HG03520 (cell line): ENCODE measurements around the gene ATXN1.
A peak's percentile ranks its signal among the peaks of the same experiment; 100 is the strongest.
"Not testable (repeated sequence)": the region's sequence is repeated elsewhere in the genome, so short reads cannot be mapped to it uniquely, and the experiment has no call there.

Experiments used
- ATAC-seq: cut with Tn5 transposase; IDR thresholded peaks from one replicate; pipeline ENCODE4 v1.9.1; 2021; ENCODE audit warnings: mild to moderate bottlenecking, moderate library complexity; ENCODE audit not compliant: unreplicated experiment

Gene ATXN1

GRCh38 chr6:16656451-16656850 lies 104.8 kb downstream of the ATXN1 start:
- no peak for ATAC-seq

GRCh38 chr6:16654701-16655100 lies 106.6 kb downstream of the ATXN1 start:
- no peak for ATAC-seq

- no peak for ATAC-seq
These were observed 108.0 kb downstream of the ATXN1 start for GRCh38 chr6:16653226-16653625.

GRCh38 chr6:16651871-16652270 lies 109.4 kb downstream of the ATXN1 start:
- peak; percentile 82 for ATAC-seq

GRCh38 chr6:16649890-16650289 lies 111.4 kb downstream of the ATXN1 start:
- ATAC-seq = no peak

- ATAC-seq = no peak
These were observed 112.0 kb downstream of the ATXN1 start for GRCh38 chr6:16649241-16649640.

GRCh38 chr6:16648003-16648402 lies 113.3 kb downstream of the ATXN1 start:
- ATAC-seq = no peak

GRCh38 chr6:16647422-16647821 lies 113.8 kb downstream of the ATXN1 start:
- no peak for ATAC-seq

- no peak for ATAC-seq
These were observed 116.6 kb downstream of the ATXN1 start for GRCh38 chr6:16644540-16645250.

- ATAC-seq = no peak
These were observed 121.4 kb downstream of the ATXN1 start for GRCh38 chr6:16639684-16640480.

- no peak for ATAC-seq
These were observed 123.6 kb downstream of the ATXN1 start for GRCh38 chr6:16637635-16638034.

GRCh38 chr6:16635810-16636602 lies 125.3 kb downstream of the ATXN1 start:
- no peak for ATAC-seq

GRCh38 chr6:16635291-16635809 lies 125.9 kb downstream of the ATXN1 start:
- ATAC-seq = no peak

- ATAC-seq = no peak
These were observed 126.4 kb downstream of the ATXN1 start for GRCh38 chr6:16634855-16635254.

- ATAC-seq = no peak
These were observed 127.3 kb downstream of the ATXN1 start for GRCh38 chr6:16633961-16634360.

GRCh38 chr6:16633465-16633864 lies 127.8 kb downstream of the ATXN1 start:
- ATAC-seq = no peak

- ATAC-seq = no peak
These were observed 129.2 kb downstream of the ATXN1 start for GRCh38 chr6:16632101-16632500.

- no peak for ATAC-seq
These were observed 131.1 kb downstream of the ATXN1 start for GRCh38 chr6:16630026-16630643.

- ATAC-seq = not testable (repeated sequence)
These were observed 132.7 kb downstream of the ATXN1 start for GRCh38 chr6:16628580-16628979.

GRCh38 chr6:16626650-16627049 lies 134.6 kb downstream of the ATXN1 start:
- no peak for ATAC-seq
